Activated T-helper 1 cell treated with anti-CD3 and anti-CD28 coated beads, Interleukin-12 subunit alpha, Interleukin-12 subunit beta, Interleukin-2, Interleukin-4 antibody, amounts not matched to agents 30 ng/mL and 10 ng/mL and 1 ng/mL, durations not matched to agents 14 hours and 24 hours and 36 hours (primary cell): ENCODE results near the gene ADCY5. TPM values are rescaled to one million over a fixed set of nuclear protein-coding genes. Genes with fewer than 3 reads are reported as not detected.

Source experiments
- DNase-seq: peaks from one replicate; pipeline ENCODE4 v3.0.0; 2021; ENCODE audit warnings: low spot score
- H3K27ac Mint-ChIP-seq: one replicate; pipeline ENCODE4 v1.8.0; 2021; ENCODE audit warnings: mild to moderate bottlenecking, mixed read lengths
- H3K27me3 Mint-ChIP-seq: one replicate; pipeline ENCODE4 v1.8.0; 2022; ENCODE audit warnings: mild to moderate bottlenecking, moderate library complexity, mixed read lengths; ENCODE audit not compliant: insufficient read depth
- H3K36me3 Mint-ChIP-seq: one replicate; pipeline ENCODE4 v1.8.0; 2021; ENCODE audit warnings: low read depth, mixed read lengths
- H3K4me1 Mint-ChIP-seq: one replicate; pipeline ENCODE4 v1.8.0; 2021; ENCODE audit warnings: low read depth, mixed read lengths
- H3K4me3 Mint-ChIP-seq: one replicate; pipeline ENCODE4 v1.8.0; 2021; ENCODE audit warnings: mild to moderate bottlenecking, moderate library complexity, mixed read lengths
- H3K9me3 Mint-ChIP-seq: one replicate; pipeline ENCODE4 v1.8.0; 2021; ENCODE audit warnings: mixed read lengths
- intact Hi-C: fragments of 100-400 bp; cut with micrococcal nuclease; formaldehyde crosslinking; loops from one replicate; pipeline ENCODE4 v1.15.1; 2024
- total RNA-seq: library from RNA; stranded (reverse); gene quantifications from 2 replicates; pipeline ENCODE4 v1.2.3, GENCODE V29; 2022

The ADCY5 gene
- total RNA-seq, 1 donor from 2014 or later: not detected

- Mint-ChIP-seq H3K36me3 (no peaks in the 10 kb centered on the region), H3K9me3 (no peaks in the 10 kb centered on the region), H3K4me1 (no peaks in the 10 kb centered on the region), H3K27me3 (no peaks in the 10 kb centered on the region), H3K27ac (no peak overlapping the region), H3K4me3 (no peak overlapping the region)
- intact Hi-C loops: no loop called here
- no peak for DNase-seq
These were observed 144.8 kb downstream of the ADCY5 start for GRCh38 chr3:123303976-123304560.

DNA sequence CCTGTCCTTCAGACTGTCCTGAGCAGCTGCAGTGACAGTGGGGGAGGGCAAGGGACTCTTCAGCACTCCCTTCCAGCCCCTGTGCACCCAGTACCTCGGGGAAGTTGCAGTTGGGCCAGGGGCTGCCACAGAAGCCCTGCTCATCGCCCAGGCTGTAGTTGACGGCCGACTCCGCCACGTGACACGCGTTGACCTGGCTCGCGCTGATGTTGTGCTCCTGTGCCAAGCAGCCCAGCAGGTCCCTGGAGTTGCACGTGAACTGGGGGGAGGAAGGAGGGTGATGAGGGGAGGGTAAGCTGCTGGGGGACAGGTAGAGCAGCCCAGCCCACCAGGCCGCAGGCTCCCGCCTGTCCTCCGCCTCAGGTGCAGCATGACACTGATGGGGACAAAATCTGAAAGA is 145.9 kb downstream of the ADCY5 start:
- H3K36me3 Mint-ChIP-seq: no peaks in the 10 kb centered on the region
- no peaks in the 10 kb centered on the region for H3K4me1 Mint-ChIP-seq
- H3K9me3 Mint-ChIP-seq: no peaks in the 10 kb centered on the region
- H3K27ac Mint-ChIP-seq: no peak overlapping the region
- no peaks in the 10 kb centered on the region for H3K27me3 Mint-ChIP-seq
- intact Hi-C loops: no loop called here
- no peak for DNase-seq
- no peak overlapping the region for H3K4me3 Mint-ChIP-seq

DNA sequence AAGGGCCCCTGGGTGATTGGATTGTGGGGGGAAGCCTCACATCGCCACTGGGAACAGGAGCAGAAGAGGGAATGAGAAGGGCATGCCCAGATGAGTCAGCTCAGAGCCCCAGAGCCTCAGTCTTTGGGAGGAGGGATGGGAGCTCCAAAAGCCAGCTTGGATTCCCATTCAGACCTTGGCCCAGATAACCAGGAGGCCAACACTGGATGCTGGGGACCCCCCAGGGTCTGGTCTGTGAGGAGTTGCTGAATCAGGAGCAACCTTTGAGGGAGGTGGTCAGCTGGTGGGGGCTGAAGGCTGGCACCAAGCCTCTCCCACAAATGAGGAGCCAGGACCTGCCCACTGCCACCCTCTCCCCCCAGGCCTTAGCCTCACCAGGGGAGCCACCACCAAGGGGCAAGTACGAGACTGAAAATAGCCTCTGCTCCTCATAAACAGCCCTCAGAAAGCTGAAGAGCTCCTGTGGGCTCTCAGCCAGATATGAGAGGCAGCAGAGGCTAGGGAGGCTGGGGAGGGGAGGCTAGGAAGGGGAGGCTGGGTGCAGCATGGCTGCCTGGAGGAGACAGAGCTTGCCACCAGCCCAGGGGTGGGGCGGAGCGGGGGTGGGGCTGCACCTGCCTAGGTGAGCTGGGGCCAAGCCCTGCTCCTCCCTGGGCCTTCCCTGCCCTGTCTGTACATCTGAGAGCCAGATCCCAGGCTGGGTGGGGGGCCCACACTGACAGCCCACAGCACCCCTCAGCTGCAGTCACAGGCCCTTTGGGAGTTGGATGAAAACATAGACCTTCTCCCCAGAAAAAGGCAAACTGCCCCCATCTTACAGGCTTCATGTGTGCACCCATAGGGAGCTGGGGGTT is 147.3 kb downstream of the ADCY5 start:
- no peaks in the 10 kb centered on the region for H3K4me1 Mint-ChIP-seq
- no peaks in the 10 kb centered on the region for H3K9me3 Mint-ChIP-seq
- no peak for DNase-seq
- no peak overlapping the region for H3K27ac Mint-ChIP-seq
- H3K27me3 Mint-ChIP-seq: peaks cover 1% of the 10 kb centered on the region
- no peak overlapping the region for H3K4me3 Mint-ChIP-seq
- no peaks in the 10 kb centered on the region for H3K36me3 Mint-ChIP-seq
- intact Hi-C loops: no loop called here

GRCh38 chr3:123300583-123300982 is 148.3 kb downstream of the ADCY5 start:
- H3K27ac Mint-ChIP-seq: no peak overlapping the region
- peaks cover 1% of the 10 kb centered on the region for H3K27me3 Mint-ChIP-seq
- intact Hi-C loops: no loop called here
- H3K36me3 Mint-ChIP-seq: no peaks in the 10 kb centered on the region
- DNase-seq: no peak
- no peak overlapping the region for H3K4me3 Mint-ChIP-seq
- no peaks in the 10 kb centered on the region for H3K4me1 Mint-ChIP-seq
- H3K9me3 Mint-ChIP-seq: no peaks in the 10 kb centered on the region

DNA sequence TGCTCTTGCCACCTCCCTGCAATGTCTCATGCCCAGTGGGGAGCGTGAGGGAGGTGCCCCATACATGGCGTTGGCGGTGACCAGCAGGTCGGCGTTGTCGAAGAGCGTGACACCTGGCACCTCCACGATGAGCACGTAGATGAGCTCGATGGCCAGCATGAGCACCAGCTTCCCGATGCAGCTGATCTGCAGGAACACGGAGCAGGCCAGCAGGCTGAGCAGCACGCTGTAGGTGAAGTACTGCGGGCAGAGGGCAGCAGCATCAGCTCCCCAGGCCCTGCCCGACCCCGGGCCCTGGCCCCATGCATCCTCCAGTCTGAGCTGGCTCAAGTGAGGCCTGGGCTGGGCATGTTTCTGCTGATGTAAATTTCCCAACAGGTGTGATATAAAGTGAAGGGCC is 148.8 kb downstream of the ADCY5 start:
- Mint-ChIP-seq H3K4me1 (no peaks in the 10 kb centered on the region), H3K27me3 (peaks cover 1% of the 10 kb centered on the region), H3K9me3 (no peaks in the 10 kb centered on the region), H3K4me3 (no peak overlapping the region), H3K27ac (no peak overlapping the region), H3K36me3 (no peaks in the 10 kb centered on the region)
- intact Hi-C loops: no loop called here
- DNase-seq: no peak

DNA sequence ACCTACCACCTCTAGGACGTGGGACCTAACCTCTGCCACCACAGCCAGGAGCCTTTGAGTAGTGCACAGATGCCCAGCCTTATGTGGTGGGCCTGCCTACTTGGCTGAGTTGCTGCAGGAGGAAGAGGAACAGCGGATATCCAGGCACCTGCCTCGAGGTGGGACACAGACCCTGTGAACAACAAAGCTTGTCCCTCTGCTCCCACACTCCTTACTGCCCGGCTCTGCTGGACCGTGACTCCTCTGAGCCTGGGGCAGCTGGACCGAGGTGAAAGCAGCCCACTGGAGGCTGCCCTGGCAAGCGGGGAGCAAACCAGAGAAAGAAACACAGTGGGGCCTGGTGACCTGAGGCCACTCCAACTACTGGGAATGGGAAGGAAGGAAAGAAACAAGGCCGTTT is 149.3 kb downstream of the ADCY5 start:
- DNase-seq: no peak
- H3K27ac Mint-ChIP-seq: no peak overlapping the region
- H3K36me3 Mint-ChIP-seq: no peaks in the 10 kb centered on the region
- H3K27me3 Mint-ChIP-seq: peaks cover 1% of the 10 kb centered on the region
- no peaks in the 10 kb centered on the region for H3K4me1 Mint-ChIP-seq
- no peaks in the 10 kb centered on the region for H3K9me3 Mint-ChIP-seq
- intact Hi-C loops: no loop called here
- H3K4me3 Mint-ChIP-seq: no peak overlapping the region

- no peak for DNase-seq
- intact Hi-C loops: no loop called here
- Mint-ChIP-seq H3K4me1 (no peaks in the 10 kb centered on the region), H3K36me3 (no peaks in the 10 kb centered on the region), H3K9me3 (no peaks in the 10 kb centered on the region), H3K4me3 (no peak overlapping the region), H3K27ac (no peak overlapping the region), H3K27me3 (peaks cover 1% of the 10 kb centered on the region)
These were observed 150.0 kb downstream of the ADCY5 start for GRCh38 chr3:123298903-123299302.

DNA sequence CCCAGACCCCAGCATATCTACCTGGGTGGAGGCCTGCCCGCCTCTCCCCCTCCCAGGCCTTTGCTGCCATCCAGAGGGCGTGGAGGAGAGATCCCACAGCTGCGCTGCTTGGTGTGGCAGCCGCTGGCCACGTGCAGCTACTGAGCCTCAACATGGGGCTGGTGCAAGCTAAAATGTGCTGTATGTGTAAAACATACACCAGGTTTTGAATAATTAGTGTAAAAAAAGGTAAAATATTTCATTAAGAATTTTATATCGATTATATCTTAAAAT is 151.3 kb downstream of the ADCY5 start:
- no peaks in the 10 kb centered on the region for H3K36me3 Mint-ChIP-seq
- DNase-seq: no peak

GRCh38 chr3:123296836-123297626 is 151.9 kb downstream of the ADCY5 start:
- no peak for DNase-seq
- no peaks in the 10 kb centered on the region for H3K36me3 Mint-ChIP-seq
- H3K27me3 Mint-ChIP-seq: peaks cover 1% of the 10 kb centered on the region
- H3K9me3 Mint-ChIP-seq: no peaks in the 10 kb centered on the region
- no peak overlapping the region for H3K4me3 Mint-ChIP-seq
- no peaks in the 10 kb centered on the region for H3K4me1 Mint-ChIP-seq
- H3K27ac Mint-ChIP-seq: no peak overlapping the region
- intact Hi-C loops: no loop called here

More for the DNA sequence above, 151.3 kb downstream of the ADCY5 start:
- Mint-ChIP-seq H3K4me1 (no peaks in the 10 kb centered on the region), H3K4me3 (no peak overlapping the region), H3K27ac (no peak overlapping the region), H3K9me3 (no peaks in the 10 kb centered on the region), H3K27me3 (peaks cover 1% of the 10 kb centered on the region)
- intact Hi-C loops: no loop called here

- Mint-ChIP-seq H3K4me3 (no peak overlapping the region), H3K9me3 (no peaks in the 10 kb centered on the region), H3K27me3 (peaks cover 1% of the 10 kb centered on the region), H3K27ac (no peak overlapping the region), H3K36me3 (no peaks in the 10 kb centered on the region), H3K4me1 (no peaks in the 10 kb centered on the region)
- intact Hi-C loops: no loop called here
- DNase-seq: no peak
These were observed 152.6 kb downstream of the ADCY5 start for GRCh38 chr3:123296261-123296660.

GRCh38 chr3:123295901-123296250 is 153.0 kb downstream of the ADCY5 start:
- Mint-ChIP-seq H3K4me1 (no peaks in the 10 kb centered on the region), H3K36me3 (no peaks in the 10 kb centered on the region), H3K9me3 (no peaks in the 10 kb centered on the region), H3K4me3 (no peak overlapping the region), H3K27me3 (peaks cover 1% of the 10 kb centered on the region), H3K27ac (no peak overlapping the region)
- intact Hi-C loops: no loop called here
- no peak for DNase-seq

GRCh38 chr3:123295171-123295900 is 153.6 kb downstream of the ADCY5 start:
- Mint-ChIP-seq H3K36me3 (no peaks in the 10 kb centered on the region), H3K27ac (no peak overlapping the region)

More at GRCh38 chr3:123295171-123295900, 153.6 kb downstream of the ADCY5 start:
- no peaks in the 10 kb centered on the region for H3K4me1 Mint-ChIP-seq
- H3K4me3 Mint-ChIP-seq: no peak overlapping the region
- peaks cover 1% of the 10 kb centered on the region for H3K27me3 Mint-ChIP-seq
- no peak for DNase-seq
- no peaks in the 10 kb centered on the region for H3K9me3 Mint-ChIP-seq
- intact Hi-C loops: no loop called here
